Epithelial cell of esophagus (primary cell): ENCODE results near the gene NQO1.

Experiments
- DNase-seq: peaks from one replicate; pipeline ENCODE4 v3.0.0; 2010; ENCODE audit warnings: low read depth
- H3K4me3 ChIP-seq: 2 replicates; pipeline ENCODE4 v1.5.1; 2011; ENCODE audit warnings: mild to moderate bottlenecking, low read length, control low read depth
- CTCF ChIP-seq: IDR thresholded peaks from 2 replicates; pipeline ENCODE4 v1.5.1; 2011; ENCODE audit warnings: low read depth, mild to moderate bottlenecking, low read length, control low read depth, inconsistent platforms; ENCODE audit not compliant: insufficient read depth; ENCODE audit errors: missing control alignments

Gene NQO1

GRCh38 chr16:69725480-69726312 is 664 bp downstream of the NQO1 start:
- no peak for DNase-seq
- H3K4me3 ChIP-seq: peak overlapping the region; percentile 48
- TF ChIP-seq CTCF: no peak

GRCh38 chr16:69724981-69725479 is 1.3 kb downstream of the NQO1 start:
- TF ChIP-seq CTCF: no peak
- H3K4me3 ChIP-seq: no peak overlapping the region
- no peak for DNase-seq

- H3K4me3 ChIP-seq: no peak overlapping the region
- no peak for DNase-seq
- no peak for TF ChIP-seq CTCF
These were observed 1.9 kb downstream of the NQO1 start for GRCh38 chr16:69724414-69724873.

- H3K4me3 ChIP-seq: no peak overlapping the region
- TF ChIP-seq CTCF: no peak
- no peak for DNase-seq
These were observed 4.9 kb downstream of the NQO1 start for GRCh38 chr16:69721441-69721957.

- DNase-seq: no peak
- no peak for TF ChIP-seq CTCF
- no peak overlapping the region for H3K4me3 ChIP-seq
These were observed 5.4 kb downstream of the NQO1 start for GRCh38 chr16:69720822-69721430.

GRCh38 chr16:69718111-69718764 is 8.1 kb downstream of the NQO1 start:
- no peak for DNase-seq
- TF ChIP-seq CTCF: no peak

More at GRCh38 chr16:69718111-69718764, 8.1 kb downstream of the NQO1 start:
- H3K4me3 ChIP-seq: no peak overlapping the region
